HG02852 (cell line): Measurements from ENCODE around the gene ZNF300.
"Not testable (repeated sequence)": the region's sequence is repeated elsewhere in the genome, so short reads cannot be mapped to it uniquely, and the experiment has no call there.

ENCODE experiments used
- ATAC-seq: cut with Tn5 transposase; IDR thresholded peaks from one replicate; pipeline ENCODE4 v1.9.1; 2021; ENCODE audit warnings: mild to moderate bottlenecking, moderate library complexity; ENCODE audit not compliant: unreplicated experiment

The ZNF300 gene

DNA sequence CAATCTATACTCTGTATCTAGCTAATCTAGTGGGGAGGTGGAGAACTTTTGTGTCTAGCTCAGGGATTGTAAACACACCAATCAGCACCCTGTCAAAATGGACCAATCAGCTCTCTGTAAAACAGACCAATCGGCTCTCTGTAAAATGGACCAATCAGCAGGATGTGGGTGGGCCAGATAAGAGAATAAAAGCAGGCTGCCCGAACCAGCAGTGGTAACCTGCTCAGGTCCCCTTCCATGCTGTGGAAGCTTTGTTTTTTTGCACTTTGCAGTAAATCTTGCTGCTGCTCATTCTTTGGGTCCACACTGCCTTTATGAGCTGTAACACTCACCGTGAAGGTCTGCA is 58.5 kb downstream of the ZNF300 start, which contains the start of gene IRGM:
IRGM (plus strand) TSS at position 214 of the 346 bp plus-strand sequence. CDS start 1,603 bp downstream, outside the sequence.
- ATAC-seq = not testable (repeated sequence)

- ATAC-seq = not testable (repeated sequence)
Observed at GRCh38 chr5:150845185-150845859, 59.5 kb downstream of the ZNF300 start.
